HepG2 (cell line): ENCODE measurements around the gene CHD2.

Experiments used
- ATF3 ChIP-seq: sonication (generic); formaldehyde crosslinking; IDR thresholded peaks from 2 replicates; pipeline ENCODE4 v1.4.0; 2020; ENCODE audit warnings: missing genetic modification reagents
- ATF6 ChIP-seq: sonication (generic); formaldehyde crosslinking; conservative IDR thresholded peaks from 2 replicates; pipeline ENCODE4 v1.4.0; 2020; ENCODE audit warnings: missing genetic modification reagents
- ATF7-NPFF ChIP-seq: sonication (generic); formaldehyde crosslinking; IDR thresholded peaks from 2 replicates; pipeline ENCODE4 v1.8.1; 2023; ENCODE audit warnings: mild to moderate bottlenecking, low read depth, missing genetic modification reagents, moderate library complexity
- CTCF ChIP-seq: sonication (generic); formaldehyde crosslinking; IDR thresholded peaks from 2 replicates; pipeline ENCODE4 v1.5.0; 2020; ENCODE audit warnings: mild to moderate bottlenecking, missing genetic modification reagents, moderate library complexity
- FOXK2 ChIP-seq: fragments of 450-650 bp; IDR thresholded peaks from 2 replicates; pipeline ENCODE4 v1.6.1; 2016
- MAFK ChIP-seq, 2 experiments: IDR thresholded peaks in 1 of 2; conservative IDR thresholded peaks in 1 of 2; 2 replicates each; pipeline ENCODE4 v1.6.1; 2011; ENCODE audit warnings: improper control_type of control experiment in 2 of 2, low read length in 2 of 2
- MAX ChIP-seq: IDR thresholded peaks from 2 replicates; pipeline ENCODE4 v1.6.1; 2012; ENCODE audit warnings: inconsistent platforms
- MEIS2 ChIP-seq: sonication (generic); formaldehyde crosslinking; IDR thresholded peaks from 2 replicates; pipeline ENCODE4 v1.9.0; 2021; ENCODE audit warnings: mild to moderate bottlenecking, missing genetic modification reagents
- PATZ1 ChIP-seq: sonication (generic); formaldehyde crosslinking; IDR thresholded peaks from 2 replicates; pipeline ENCODE4 v1.4.0; 2020; ENCODE audit warnings: missing genetic modification reagents
- ZNF530 ChIP-seq: sonication (generic); formaldehyde crosslinking; IDR thresholded peaks from 2 replicates; pipeline ENCODE4 v1.5.0; 2020; ENCODE audit warnings: low read depth, mild to moderate bottlenecking, missing genetic modification reagents

- TF ChIP-seq ATF3 (no peak), CTCF (CRISPR knock-in tag) (no peak), MEIS2 (no peak), PATZ1 (CRISPR knock-in tag) (no peak), MAFK (conservative IDR thresholded peaks at IDR 0.05 in 1 of 2, IDR thresholded peaks at IDR 0.05 in 1 of 2; ENCODE audit: low read length in 2 of 2) (no peak), ZNF530 (CRISPR knock-in tag) (no peak), FOXK2 (no peak), ATF6 (CRISPR knock-in tag) (no peak), MAX (no peak), ATF7-NPFF (CRISPR knock-in tag) (no peak)
Measured at GRCh38 chr15:93046721-93047120, 146.6 kb downstream of the CHD2 start.
